HG03175 (cell line): ENCODE results near the gene HOXA1.
A peak's percentile ranks its signal among the peaks of the same experiment; 100 is the strongest.

ENCODE experiments used
- ATAC-seq: cut with Tn5 transposase; IDR thresholded peaks from one replicate; pipeline ENCODE4 v1.9.1; 2021; ENCODE audit warnings: mild to moderate bottlenecking, moderate library complexity; ENCODE audit not compliant: unreplicated experiment

HOXA1 gene

DNA sequence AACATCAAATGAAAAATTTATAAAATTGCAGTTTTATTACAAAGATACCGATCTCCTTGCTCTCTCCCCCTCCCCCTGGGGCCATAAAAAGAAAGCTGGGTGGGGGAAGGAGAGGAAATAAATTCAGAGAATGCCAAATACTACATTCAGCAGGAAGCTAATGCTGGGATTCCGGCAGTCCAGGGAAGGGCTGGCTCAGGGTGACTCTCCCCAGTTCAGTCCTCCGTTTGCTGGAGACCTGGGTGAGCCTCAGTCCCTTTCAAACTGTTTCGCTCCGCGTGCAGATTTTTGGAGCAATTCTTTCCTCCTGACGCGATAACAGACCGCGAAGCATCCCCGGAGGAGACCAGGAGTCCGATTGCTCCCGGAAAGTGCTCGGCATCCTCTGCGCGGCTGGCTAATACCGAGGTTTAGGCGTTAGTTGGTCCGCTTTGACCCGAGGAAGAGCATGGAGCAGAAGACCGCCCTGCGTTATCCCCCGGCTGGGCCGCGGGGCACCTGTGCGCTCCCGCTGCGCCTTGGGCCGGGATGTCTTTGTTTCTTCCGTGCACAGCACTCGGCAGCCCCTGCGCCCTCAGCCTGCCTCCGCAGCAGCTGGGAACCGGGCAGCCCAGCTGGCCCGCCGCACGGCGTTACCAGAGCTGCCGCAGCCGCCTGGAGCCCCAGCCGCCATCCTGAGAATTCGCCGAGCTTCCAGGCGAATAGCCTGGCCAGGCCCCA lies 10.5 kb upstream of the HOXA1 start:
- ATAC-seq: no peak

DNA sequence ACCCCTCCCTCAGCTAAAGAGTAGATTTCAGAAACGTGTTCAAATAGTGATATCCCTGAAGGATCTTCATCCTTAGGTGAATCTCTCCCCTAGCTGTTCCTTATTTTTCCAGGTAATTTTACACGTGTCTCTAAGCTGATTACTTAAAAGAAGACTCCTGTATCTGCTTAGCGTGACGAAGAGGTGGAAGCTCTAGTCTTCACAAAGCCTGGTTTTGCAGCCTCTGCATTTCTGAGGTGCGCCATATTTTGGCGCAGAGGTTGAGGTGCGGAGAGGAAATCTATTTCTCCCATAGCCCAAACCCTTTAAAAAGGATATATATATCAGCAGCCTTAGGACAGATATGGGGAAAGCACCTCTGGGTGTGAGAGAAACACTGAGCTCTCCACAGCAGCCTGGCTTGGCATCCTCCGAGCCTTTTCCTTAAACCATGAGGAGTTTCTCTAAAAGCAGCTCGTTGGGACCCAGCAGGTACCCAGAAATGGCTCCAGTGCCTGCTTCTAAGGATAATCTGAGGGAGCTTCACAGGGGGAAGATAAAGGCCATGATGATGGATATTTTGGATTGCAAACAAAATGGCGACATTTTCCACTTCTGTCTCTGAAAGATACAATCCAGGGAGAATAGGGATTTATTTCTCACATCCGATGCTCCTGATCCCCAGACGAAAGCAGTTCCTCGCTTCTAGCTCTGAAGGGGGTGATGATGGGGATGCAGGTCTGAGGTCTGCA lies 9.7 kb upstream of the HOXA1 start:
- no peak for ATAC-seq

DNA sequence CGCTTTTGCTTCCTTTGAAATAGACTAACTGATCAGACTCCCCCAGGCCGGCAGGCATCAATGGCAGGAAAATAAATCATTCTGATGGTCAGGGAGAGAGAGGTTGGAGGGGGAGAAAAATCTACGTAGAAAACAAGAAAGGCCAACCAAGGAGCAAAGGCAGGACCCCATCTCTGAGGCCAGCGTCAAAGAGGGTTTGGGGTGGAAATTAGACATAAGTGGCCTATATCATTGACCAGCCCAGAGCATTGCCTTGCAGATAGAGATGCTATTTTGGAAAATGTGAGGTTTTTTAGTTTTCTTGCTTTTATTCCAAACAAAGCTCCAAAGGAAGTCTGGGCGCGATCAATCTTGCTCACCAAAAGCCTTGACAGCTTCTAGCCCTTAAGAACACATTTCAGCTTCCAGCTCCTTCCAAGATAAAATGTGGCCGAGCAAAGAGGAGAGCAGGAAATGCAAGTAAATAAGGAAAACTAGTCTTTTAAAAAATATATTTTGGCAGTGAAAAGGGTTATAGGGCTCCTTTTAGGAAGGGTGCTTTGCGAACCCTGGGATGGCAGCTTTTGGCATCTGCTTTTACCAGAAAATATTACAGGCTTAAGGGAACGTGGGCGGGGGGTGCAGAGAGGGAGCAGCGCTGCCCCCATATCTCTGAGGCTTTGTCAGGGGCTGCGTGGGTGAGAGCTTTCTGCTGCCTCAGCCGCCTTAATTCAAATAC lies 8.7 kb upstream of the HOXA1 start:
- no peak for ATAC-seq

DNA sequence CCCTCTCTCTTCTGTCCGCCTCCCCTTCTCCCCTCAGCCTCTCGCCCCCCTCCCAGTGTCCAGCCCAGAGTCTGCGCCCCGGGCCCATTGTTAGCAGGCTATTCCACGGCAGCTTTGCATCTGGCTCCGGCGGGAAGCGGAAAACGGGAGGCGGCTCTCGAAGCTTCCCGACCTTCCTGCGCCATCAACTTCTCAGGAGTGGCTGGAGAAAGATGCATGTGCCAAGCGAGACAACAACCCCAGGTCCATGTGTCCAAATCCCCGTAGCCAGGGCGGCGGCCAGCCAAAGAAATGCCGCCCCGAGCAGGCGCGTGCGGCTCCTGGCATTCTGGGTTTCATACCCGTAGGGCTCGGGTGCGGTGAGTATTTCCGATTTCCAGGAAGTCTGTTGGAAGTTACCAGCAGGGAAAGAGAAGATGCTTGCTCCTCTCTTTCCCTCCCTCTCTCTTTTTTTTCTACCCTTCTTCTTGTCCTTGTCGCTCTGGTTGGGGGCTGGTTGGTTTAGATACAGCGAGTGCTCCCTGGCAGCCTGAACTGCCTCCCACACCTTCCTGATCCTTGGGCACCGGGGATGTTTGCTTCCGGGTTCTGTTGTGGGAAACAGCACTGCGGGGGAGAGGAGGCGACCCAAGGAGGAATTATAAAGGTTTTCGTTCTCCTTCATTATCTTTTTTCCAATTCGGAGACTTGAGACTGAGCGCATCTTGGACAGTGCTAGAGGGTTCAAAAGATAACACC lies 7.9 kb upstream of the HOXA1 start:
- no peak for ATAC-seq

DNA sequence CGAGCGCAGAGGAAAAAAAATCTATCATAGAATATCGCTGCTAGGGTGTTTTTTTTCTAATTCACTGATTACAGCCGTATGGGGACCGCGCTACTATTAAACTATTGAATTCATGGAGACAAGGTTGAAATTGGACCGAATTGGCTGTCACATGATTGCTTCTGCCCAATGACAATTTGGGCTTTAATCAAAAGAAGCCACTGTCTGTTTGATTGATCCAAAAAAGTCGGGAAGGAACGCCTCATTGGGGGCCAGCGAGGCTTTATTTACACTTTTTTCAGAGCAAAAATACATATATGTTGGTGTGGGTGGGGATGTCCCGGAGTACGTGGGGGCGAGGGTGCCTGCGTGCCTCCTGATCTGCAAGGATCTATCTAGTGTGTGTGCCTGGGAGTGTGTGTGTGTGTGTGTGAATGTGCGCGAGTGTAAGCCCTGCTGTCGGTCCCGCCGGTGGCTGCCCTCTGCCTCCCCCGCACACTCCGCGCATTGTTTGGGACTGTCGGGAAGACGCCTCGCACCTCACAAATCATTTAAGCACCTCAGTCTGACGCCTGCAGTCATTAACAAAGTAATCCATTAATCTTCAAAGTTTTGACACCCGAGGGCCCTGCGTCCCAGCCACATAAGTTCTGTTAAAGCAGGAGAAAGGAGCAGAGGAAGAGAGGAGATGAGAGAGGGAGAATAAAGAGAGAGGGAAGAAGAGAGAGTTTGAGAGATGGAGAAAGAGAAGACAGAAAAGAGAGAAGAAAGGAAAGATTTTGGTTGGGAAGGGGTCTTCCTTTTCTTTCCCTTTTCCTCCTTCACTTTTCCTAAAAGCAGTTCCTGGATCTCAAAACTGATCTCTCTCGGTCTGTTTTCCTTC lies 7.0 kb upstream of the HOXA1 start, which contains the start of gene HOXA2:
Gene HOXA2 (minus strand): TSS at position 103 of the 862 bp plus-strand sequence. CDS start 183 bp downstream, outside the sequence.
- no peak for ATAC-seq

DNA sequence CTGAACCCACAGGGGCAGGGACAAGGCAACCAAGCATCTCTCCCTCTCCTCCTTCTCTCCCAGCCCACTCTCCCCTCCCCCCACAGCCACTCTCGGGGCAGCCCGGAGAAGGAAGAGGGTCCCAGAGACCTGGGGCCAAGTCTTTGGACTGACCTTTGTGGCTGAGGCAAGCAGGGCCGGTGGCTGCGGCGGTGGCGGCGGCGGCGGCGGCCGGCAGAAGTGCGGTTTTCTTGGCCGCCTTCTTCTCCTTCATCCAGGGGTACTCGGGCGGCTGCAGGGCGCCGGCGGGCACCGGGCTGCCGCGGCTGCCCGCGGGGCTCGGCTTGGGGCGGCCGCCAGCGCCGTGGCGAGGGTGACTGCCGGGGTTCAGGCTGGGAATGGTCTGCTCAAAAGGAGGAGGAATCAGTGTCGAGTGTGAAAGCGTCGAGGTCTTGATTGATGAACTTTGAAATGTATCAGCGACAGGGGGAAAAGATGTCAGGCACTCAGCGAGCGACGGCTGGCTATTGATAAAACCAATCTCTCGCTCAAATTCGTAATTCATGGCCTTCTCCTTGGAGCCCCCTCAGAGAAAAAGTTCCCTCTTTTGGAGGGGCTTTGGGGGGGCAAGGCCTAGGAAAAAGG lies 6.3 kb upstream of the HOXA1 start:
- ATAC-seq: no peak

DNA sequence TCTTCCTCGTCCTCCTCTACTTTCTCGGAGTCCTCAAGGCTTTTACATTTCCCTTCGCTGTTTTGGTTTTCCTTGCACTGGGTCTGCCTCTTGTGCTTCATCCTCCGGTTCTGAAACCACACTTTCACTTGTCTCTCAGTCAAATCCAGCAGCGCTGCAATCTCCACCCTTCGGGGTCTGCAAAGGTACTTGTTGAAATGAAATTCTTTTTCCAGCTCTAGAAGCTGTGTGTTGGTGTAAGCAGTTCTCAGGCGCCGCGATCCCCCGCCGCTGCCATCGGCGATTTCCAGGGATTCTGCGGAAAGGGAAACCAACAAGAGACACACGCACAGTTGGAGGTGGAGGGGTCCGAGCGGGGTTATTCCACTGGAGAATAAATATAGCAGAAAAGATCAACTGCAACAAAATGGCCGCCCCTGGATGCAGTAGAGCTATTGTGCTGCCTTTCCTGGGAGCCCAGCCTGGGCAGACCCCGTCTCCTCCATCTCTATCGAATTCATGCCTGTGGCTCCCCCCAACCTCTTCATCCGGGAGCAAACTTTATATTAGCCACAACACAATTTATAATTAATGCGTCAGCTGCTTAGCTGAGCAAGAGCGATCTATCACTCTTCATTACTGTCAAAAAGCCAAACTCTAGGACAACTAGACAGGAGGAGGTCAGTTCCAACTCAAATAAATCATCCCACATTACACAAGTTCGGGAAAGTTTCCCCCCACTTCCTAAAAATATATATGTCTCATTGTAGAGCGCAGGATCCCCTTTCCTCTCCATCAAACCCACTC lies 5.6 kb upstream of the HOXA1 start:
- ATAC-seq: no peak

DNA sequence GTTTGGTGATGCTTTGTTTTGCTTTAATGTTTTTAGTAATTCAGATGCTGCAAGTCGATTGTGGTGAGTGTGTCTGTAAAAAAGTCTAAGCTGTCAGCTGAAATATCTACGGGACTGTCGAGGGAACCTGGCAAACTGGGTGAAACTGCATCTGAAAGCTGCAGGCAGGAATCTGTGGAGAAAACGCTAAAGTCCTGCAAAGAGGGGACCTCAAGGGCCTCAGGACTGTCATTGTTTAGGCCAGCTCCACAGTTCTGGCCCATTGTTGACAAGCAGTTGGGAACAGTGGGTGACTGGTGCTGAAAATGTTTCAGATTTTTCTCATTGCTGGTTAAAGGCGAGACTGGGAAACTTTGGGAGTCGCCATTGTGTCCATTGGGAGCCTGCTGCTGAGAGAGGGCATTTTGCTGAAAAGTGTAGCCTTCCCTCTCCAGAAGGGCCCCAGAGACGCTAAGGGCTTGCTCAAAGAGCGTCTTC lies 4.9 kb upstream of the HOXA1 start:
- ATAC-seq: no peak

DNA sequence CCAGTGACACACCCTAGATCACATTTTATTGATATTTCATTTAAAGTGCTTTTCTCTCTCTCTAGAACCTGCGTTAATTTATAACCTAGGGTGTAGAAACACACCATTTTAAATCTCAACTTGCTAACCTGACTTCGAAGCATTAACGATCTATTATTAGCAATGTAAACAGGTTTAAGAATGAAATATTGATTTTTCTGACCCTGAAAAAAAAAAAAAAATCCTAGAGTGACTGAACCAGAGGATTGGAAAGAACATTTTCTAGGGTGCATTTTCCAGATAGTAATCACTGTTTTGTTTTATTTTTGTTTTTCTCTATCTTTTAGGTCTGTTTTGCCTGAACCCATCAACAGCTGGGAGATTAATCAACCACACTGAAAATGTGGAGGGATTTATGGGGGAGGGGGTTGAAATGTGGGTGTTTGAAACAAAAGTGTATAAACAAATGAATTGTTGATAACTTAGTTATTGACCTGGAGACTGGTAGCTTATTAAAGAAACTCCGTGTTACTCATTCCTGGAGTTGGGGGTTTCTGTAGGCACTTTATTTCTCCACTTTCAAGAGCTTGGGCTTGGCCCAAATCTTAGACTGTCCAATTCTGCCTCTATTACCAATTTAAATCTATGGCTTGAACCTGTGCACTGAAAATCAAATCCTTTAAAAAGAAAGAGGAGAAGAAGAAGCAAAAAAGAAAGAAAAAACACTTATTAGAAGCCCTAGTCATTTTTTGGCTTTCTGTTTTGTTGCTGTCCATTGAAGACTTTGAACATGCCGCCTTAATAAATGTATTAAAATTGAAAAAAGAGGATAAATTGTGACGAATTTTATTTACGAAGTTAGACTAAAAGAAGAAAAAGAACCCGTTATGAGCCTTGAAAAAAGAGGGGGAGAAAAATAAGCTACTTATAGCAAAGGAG lies 3.9 kb upstream of the HOXA1 start:
- ATAC-seq: no peak

DNA sequence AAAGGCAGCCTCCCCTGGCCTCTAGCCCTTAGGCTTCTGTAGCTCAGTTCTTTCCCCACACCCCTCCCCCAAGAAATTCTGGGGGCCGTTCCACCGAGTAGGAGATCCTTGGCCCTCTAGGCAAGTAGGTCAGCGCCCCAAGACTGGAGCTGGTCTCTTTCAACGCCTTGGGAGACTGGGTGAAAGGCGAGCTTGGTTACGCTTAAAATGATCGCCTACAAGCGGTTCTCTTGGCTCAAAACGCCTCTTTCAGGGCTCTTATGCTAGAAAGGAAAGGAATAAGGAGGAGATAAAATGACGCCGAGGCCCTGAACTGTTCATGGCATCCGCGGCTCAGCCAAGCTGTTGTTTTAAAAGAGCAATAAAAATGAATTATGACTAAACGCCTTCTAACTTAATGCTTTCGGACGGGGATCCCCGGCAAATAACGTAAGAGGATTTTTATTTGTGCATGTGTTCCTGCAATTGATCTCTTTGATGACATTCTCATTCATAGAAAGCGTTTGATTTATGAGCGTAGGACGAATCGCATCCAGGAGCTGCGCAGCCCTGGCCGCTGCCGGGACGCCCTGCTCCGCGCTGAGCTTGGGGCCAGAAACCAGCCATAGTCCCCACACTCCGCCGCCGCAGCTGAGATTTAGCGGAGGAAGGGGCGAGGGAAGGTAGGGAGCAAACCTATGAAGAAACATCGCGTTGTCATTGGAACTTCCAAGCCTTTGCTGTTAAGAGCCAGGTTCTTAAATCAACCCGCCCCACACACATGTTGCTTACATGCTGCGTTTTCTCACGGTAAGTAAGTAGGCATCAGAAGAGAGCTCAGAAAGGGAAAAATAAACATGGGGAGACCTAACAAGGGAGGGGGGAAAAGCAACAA lies 3.0 kb upstream of the HOXA1 start:
- ATAC-seq: no peak

DNA sequence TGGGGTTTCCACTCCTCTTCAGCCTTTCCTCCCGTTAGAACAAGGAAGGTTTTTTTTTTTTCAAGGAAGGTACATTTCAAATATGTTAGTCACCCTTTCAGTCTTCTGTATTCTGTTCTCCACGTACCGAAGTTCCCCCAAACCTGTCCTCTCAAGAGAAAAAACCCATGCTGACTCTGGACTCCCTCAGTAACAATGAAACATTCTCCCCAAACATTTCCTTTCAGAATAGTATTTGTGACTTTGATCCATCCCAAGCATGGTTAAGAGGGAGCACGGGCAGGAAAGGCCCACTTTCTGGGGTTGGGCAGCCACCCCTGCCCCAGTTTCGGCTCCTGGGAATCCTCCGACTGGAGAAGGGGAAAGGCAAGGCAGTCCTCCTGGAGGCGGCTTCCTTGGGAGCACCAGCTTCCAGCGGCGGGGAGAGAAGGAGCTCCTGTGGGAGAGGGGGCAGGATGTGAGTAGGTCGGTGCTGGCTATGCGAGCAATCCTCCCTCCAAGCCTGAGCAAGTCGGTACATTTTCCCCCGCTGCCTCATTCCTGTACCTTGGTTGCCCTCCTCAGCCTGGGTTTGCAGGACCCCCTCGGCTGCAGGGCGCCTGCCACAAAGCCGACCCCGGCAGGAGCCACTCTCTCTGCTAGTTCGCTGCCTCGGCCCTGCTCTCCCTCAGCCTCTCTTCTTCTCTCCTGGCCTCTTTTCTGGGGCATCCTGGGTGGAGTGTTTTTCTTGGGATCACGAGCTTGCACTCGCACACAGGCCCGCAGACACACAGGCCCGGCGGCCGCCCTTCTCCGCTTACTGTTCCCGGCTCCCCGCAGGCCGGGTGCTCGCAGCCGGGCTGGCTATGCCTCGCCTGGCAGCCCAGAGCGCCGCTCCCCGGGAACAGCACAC lies 2.1 kb upstream of the HOXA1 start:
- ATAC-seq: no peak

DNA sequence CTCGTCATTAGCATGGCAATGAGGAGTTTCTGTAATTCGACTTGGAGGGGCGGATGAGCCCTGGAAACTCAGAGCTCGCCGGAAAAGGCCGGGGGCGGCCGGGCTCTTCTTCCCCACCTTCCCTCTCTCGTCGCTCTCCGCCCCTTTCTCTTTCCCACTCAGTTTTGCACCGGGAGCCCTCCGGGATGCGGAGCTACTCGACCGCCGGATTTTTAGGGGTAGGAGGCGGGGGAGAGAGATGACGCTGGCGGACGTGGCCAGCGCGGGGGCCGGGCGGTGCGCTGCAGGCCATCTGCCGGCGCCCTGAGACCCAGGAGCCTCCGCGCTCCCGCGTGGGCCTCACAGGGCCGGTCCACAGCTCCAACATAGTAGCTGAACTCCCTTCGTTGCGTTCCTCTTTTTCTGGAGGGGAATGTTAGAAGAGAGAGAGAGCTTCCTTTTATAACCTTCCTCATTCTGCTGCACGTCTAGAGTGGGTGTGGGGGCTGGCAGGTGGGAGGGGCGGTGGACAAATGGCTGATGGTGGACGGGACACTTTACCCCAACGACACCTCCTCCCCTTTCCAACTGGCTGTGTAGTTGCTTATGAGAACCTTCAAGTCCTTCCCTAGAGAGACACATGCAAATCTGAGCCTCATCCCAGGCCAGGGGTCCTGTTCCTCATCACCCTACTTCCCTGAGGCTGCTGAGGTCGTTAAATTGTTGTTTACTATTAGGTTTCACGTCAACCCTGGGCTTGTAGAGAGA lies 1.1 kb upstream of the HOXA1 start:
- ATAC-seq: no peak

DNA sequence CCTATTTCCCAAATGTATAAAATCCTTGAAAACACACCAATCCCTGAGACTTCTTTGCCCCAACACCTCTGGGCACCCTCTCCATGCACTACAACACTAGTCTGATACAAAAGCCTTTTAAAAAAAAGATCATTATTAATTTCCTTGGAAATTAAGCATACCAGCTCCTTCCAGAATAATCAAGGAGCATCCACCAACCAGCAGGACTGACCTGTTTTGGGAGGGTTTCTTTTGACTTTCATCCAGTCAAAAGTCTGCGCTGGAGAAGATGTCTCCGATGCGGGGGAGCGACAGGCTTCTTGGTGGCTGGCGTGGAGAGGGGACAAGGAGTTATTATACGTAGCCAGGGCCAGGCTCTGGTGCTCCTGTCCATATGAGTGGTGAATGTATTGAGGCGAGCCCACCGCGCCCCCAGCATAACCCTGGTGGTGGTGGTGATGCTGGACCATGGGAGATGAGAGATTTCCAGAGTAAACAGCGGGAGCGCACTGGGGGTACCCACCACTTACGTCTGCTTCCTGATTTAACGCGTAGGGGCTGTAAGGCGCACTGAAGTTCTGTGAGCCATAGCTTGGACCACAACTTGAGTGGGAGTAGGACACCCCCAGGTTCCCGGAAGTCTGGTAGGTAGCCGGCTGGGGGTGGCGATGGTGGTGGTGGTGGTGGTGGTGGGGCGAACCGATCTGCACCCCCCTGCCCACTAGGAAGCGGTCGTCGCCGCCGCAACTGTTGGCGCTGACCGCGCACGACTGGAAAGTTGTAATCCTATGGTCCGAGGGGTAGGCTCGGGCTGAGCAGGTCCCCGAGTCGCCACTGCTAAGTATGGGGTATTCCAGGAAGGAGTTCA lies 527 bp downstream of the HOXA1 start:
- ATAC-seq: peak; percentile 16
